PC-9 (cell line): ENCODE data around the gene GRP. TPM values are rescaled to one million over a fixed set of nuclear protein-coding genes. Genes with fewer than 3 reads are reported as not detected.

Experiments
- BruUV-seq: library from RNA; stranded (reverse); fragments of 400-500 nt; replicated peaks from 2 replicates; lab custom pipeline; 2021; lab: Mats Ljungman, UMichigan
- CTCF ChIA-PET: fragments of 300-600 bp; sonication (Branson Sonifier 250); formaldehyde crosslinking; loops from one replicate; lab custom pipeline; 2022; ENCODE audit warnings: antibody characterized with exemption; lab: Charles Lee
- POLR2A ChIA-PET: fragments of 300-600 bp; sonication (Branson Sonifier 250); formaldehyde crosslinking; loops from one replicate; lab custom pipeline; 2022; ENCODE audit warnings: antibody characterized with exemption; ENCODE audit not compliant: unreplicated experiment; lab: Charles Lee
- DNase-seq, 2 experiments: peaks; one replicate each; pipeline versions ENCODE4 v3.0.0 to v3.0.0-alpha.2; 2015 to 2022; ENCODE audit warnings: mixed read lengths in 1 of 2
- H2AFZ ChIP-seq: fragments of 200-600 bp; sonication (generic); 2 replicates; pipeline ENCODE4 v1.8.1; 2017; ENCODE audit warnings: antibody characterized with exemption
- H3F3A ChIP-seq: fragments of 200-600 bp; sonication (generic); 2 replicates; pipeline ENCODE4 v1.8.1; 2017; ENCODE audit warnings: antibody characterized with exemption, mild to moderate bottlenecking, low read depth; ENCODE audit not compliant: insufficient read depth
- H3K27ac ChIP-seq: fragments of 200-600 bp; sonication (generic); 2 replicates; pipeline ENCODE4 v1.6.1; 2016; ENCODE audit warnings: mixed run types
- H3K27me3 ChIP-seq: fragments of 200-600 bp; sonication (generic); 2 replicates; pipeline ENCODE4 v1.6.1; 2016; ENCODE audit warnings: low read depth, mixed run types; ENCODE audit not compliant: insufficient read depth
- H3K36me3 ChIP-seq: fragments of 200-600 bp; sonication (generic); 2 replicates; pipeline ENCODE4 v1.6.1; 2016; ENCODE audit warnings: low read depth, mixed run types
- H3K4me1 ChIP-seq: fragments of 200-600 bp; sonication (generic); replicated peaks from 2 replicates; pipeline ENCODE4 v1.6.1; 2016; ENCODE audit warnings: mixed run types; ENCODE audit not compliant: insufficient read depth
- H3K4me2 ChIP-seq: fragments of 200-600 bp; sonication (generic); 2 replicates; pipeline ENCODE4 v1.6.1; 2017; ENCODE audit warnings: mixed run types
- H3K4me3 ChIP-seq: fragments of 200-600 bp; sonication (generic); 2 replicates; pipeline ENCODE4 v1.6.1; 2016; ENCODE audit warnings: mixed run types
- H3K79me2 ChIP-seq: fragments of 200-600 bp; sonication (generic); 2 replicates; pipeline ENCODE4 v1.6.1; 2017; ENCODE audit warnings: low read depth, mixed run types
- H3K9me2 ChIP-seq: fragments of 200-600 bp; sonication (generic); 2 replicates; pipeline ENCODE4 v1.8.1; 2017; ENCODE audit warnings: mild to moderate bottlenecking; ENCODE audit not compliant: insufficient read depth
- H3K9me3 ChIP-seq: fragments of 200-600 bp; sonication (generic); 2 replicates; pipeline ENCODE4 v1.8.1; 2016; ENCODE audit warnings: low read depth; ENCODE audit not compliant: insufficient read depth
- H4K20me1 ChIP-seq: fragments of 200-600 bp; sonication (generic); 2 replicates; pipeline ENCODE4 v1.8.1; 2017; ENCODE audit not compliant: insufficient read depth
- EZH2 ChIP-seq: fragments of 200-600 bp; sonication (generic); IDR thresholded peaks from 2 replicates; pipeline ENCODE4 v1.8.0; 2017; ENCODE audit warnings: antibody characterized with exemption, low read depth
- intact Hi-C: fragments of 100-400 bp; cut with micrococcal nuclease; formaldehyde crosslinking; loops from one replicate; pipeline ENCODE4 v1.10.0; 2022; ENCODE audit not compliant: unreplicated experiment
- total RNA-seq: library from RNA; stranded (reverse); gene quantifications from 2 replicates; pipeline ENCODE4 v1.2.3, GENCODE V29; 2021
- TF ChIP-seq, protein P1 (sequence below): fragments of 200-600 bp; sonication (generic); conservative IDR thresholded peaks from 2 replicates; pipeline ENCODE4 v1.6.1; 2017; ENCODE audit warnings: mixed run types, antibody characterized with exemption, mild to moderate bottlenecking, moderate library complexity

Gene GRP
- total RNA-seq, 1 experiment from 2014 or later: not detected

DNA sequence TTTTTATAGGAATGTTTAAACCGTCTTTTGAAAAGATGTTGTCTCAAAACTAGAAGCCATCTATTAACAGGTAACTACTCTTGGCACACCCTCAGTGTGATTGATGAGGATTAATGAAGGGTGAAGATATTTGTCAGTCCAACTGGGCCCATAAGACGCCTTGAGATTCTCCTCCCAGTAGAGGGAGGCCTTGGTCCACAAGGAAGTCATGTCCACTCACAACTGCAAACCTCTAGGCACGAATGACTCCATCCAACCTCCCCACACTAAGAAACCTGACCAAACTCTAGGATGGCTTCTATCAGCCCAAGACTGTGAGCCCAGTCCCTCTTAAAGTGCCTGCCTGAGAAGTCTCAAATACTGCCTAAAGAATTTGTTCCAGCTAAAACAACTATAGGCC lies 19.2 kb upstream of the GRP start:
- Histone ChIP-seq H4K20me1 (no peaks in the 10 kb centered on the region), H3K4me1 (no peaks in the 10 kb centered on the region), H3K27ac (no peak overlapping the region), H3K9me3 (no peaks in the 10 kb centered on the region), H3K9me2 (no peaks in the 10 kb centered on the region), H3K4me2 (no peak overlapping the region), H3K27me3 (peaks cover 58% of the 10 kb centered on the region; the same call in 1 of the 2 replicates), H3K4me3 (no peak overlapping the region), H2AFZ (no peak overlapping the region), H3K36me3 (no peaks in the 10 kb centered on the region), H3K79me2 (no peaks in the 10 kb centered on the region), H3F3A (no peaks in the 10 kb centered on the region)
- no TSS peak for BruUV-seq
- ChIA-PET CTCF (no interaction called here), POLR2A (no interaction called here)
- DNase-seq: no peak
- intact Hi-C loops: no loop called here
- TF ChIP-seq EZH2: no peak
- TF ChIP-seq, protein P1, sequence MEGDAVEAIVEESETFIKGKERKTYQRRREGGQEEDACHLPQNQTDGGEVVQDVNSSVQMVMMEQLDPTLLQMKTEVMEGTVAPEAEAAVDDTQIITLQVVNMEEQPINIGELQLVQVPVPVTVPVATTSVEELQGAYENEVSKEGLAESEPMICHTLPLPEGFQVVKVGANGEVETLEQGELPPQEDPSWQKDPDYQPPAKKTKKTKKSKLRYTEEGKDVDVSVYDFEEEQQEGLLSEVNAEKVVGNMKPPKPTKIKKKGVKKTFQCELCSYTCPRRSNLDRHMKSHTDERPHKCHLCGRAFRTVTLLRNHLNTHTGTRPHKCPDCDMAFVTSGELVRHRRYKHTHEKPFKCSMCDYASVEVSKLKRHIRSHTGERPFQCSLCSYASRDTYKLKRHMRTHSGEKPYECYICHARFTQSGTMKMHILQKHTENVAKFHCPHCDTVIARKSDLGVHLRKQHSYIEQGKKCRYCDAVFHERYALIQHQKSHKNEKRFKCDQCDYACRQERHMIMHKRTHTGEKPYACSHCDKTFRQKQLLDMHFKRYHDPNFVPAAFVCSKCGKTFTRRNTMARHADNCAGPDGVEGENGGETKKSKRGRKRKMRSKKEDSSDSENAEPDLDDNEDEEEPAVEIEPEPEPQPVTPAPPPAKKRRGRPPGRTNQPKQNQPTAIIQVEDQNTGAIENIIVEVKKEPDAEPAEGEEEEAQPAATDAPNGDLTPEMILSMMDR: no peak

DNA sequence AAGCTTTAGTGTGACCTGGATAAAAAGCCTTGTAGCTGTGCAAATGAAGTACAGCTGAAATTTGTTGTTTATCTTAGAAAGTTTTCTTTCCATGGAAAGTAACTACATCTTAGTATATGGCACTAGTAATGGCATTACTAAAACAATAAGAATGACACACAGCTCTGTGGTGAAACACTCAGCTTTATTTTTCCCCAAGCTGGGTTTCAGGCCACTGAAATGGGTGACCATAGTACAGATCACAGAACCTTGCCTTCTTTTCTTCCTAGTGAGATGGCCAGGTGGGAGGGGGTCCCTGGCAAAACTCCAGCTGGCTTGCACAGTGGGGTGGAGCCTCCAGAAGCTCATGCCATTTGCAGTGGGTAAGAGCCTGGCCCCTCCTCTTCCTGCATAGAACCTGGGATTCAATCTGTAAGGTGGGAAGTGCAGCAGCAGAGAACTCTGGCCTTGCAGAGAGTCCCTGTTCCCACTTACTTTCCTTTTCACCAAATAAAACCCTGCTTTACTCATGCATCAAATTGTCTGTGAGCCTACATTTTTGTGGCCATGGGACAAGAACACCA lies 17.6 kb upstream of the GRP start:
- no peak for TF ChIP-seq EZH2
- TF ChIP-seq, protein P1: no peak
- H2AFZ ChIP-seq: no peak overlapping the region
- no peaks in the 10 kb centered on the region for H3K9me3 ChIP-seq
- CTCF ChIA-PET: no interaction called here
- H3K79me2 ChIP-seq: no peaks in the 10 kb centered on the region
- no peak for DNase-seq
- H3K4me1 ChIP-seq: no peaks in the 10 kb centered on the region
- intact Hi-C loops: no loop called here
- H3F3A ChIP-seq: no peaks in the 10 kb centered on the region
- peaks cover 43% of the 10 kb centered on the region; the same call in 1 of the 2 replicates for H3K27me3 ChIP-seq
- POLR2A ChIA-PET: no interaction called here
- H4K20me1 ChIP-seq: no peaks in the 10 kb centered on the region
- no peak overlapping the region for H3K27ac ChIP-seq
- H3K9me2 ChIP-seq: no peaks in the 10 kb centered on the region
- H3K4me2 ChIP-seq: no peak overlapping the region
- BruUV-seq: no TSS peak
- no peaks in the 10 kb centered on the region for H3K36me3 ChIP-seq
- no peak overlapping the region for H3K4me3 ChIP-seq

DNA sequence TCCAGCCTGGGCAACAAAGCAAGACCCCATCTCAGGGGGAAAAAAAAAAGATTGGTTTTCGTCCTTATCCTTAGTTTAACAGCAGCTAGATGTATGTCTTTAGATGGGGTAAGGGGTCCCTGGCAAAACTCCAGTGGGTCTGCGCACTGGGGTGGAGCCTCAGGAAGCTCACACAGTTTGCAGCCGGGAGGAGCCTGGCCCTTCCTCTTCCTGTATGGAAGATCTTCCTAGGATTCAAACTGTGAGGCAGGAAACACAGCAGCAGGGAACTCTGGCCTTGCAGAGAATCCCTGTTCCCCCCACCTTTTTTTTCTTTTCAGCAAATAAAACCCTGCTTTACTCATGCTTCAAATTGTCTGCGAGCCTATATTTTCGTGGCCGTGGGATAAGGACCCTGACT lies 12.5 kb upstream of the GRP start:
- H4K20me1 ChIP-seq: no peaks in the 10 kb centered on the region
- no peaks in the 10 kb centered on the region for H3F3A ChIP-seq
- H3K27ac ChIP-seq: no peak overlapping the region
- intact Hi-C loops: no loop called here
- no peaks in the 10 kb centered on the region for H3K36me3 ChIP-seq
- H2AFZ ChIP-seq: no peak overlapping the region
- peaks cover 30% of the 10 kb centered on the region for H3K27me3 ChIP-seq
- ChIA-PET POLR2A (no interaction called here), CTCF (no interaction called here)
- BruUV-seq: no TSS peak
- TF ChIP-seq, protein P1: no peak
- no peak for TF ChIP-seq EZH2
- H3K4me3 ChIP-seq: no peak overlapping the region
- no peaks in the 10 kb centered on the region for H3K79me2 ChIP-seq
- no peak for DNase-seq
- no peak overlapping the region for H3K4me2 ChIP-seq
- H3K9me2 ChIP-seq: no peaks in the 10 kb centered on the region
- H3K9me3 ChIP-seq: no peaks in the 10 kb centered on the region
- H3K4me1 ChIP-seq: no peaks in the 10 kb centered on the region
